Ovary (tissue), 3 donors: ENCODE results near the gene USP20.
A peak's percentile ranks its signal among the peaks of the same experiment; 100 is the strongest.

ENCODE experiments used
- CTCF ChIP-seq, 3 donors: fragments of 450-650 bp in 2 of 3; fragments of 200-600 bp in 1 of 3; IDR thresholded peaks; one replicate each; pipeline versions ENCODE4 v1.5.1 to v1.8.0; 2016 to 2022; ENCODE audit warnings: antibody characterized with exemption in 3 of 3, mild to moderate bottlenecking in 1 of 3
- EP300 ChIP-seq: sonication (generic); formaldehyde crosslinking; IDR thresholded peaks from one replicate; pipeline ENCODE4 v1.6.1; 2017; ENCODE audit warnings: antibody characterized with exemption
- POLR2A ChIP-seq: fragments of 450-650 bp; IDR thresholded peaks from one replicate; pipeline ENCODE4 v1.6.1; 2017; ENCODE audit warnings: antibody characterized with exemption, mild to moderate bottlenecking, moderate library complexity
- donor health status: DM: no; HTN: no; CAD: no.

DNA sequence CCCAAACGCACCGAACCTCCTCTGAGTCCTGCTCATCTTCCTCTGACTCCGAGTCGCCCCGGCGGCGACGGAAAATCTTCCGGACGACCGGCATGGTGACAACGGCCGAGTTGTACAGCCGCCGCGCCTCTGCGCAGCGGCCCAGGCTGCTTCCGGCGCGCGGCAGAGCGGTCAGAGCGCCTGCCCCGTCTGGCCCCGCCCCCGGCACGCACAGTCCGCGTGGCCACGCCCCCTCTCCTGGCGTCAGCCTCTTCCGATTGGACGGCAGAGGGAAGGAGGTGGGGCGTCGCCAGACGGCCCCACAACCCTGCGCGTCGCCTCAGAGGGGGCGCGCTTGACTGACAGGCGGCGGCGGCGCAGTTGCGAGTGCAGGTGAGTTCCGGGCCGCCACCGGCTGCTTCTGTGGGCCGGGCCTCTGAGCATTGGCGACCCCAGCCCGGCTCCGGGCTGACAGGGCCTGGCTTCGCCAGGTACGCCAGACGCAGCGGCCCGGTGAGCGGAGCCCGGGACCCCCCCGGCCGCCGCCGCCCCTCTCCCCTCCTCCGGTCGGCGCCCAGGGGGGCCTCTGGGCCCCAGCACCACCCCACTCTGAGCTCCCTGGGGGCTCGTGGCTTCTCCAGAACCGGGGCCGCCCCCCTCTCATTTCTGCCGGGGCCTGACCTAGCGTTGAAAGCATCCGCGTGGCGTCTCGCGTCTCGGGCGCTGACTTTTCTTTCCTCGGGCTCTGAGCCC, at the start of gene USP20, which contains the start of gene C9orf78:
- TF ChIP-seq CTCF (IDR thresholded peaks at IDR 0.05) (peak in 1 of 3 donors; percentile 24), POLR2A (peak; percentile 89), EP300 (no peak)
